Fibroblast of lung (primary cell): Measurements from ENCODE around the gene TMEM97.

Experiments
- EZH2 ChIP-seq: IDR thresholded peaks from 2 replicates; pipeline ENCODE4 v1.5.1; 2012; ENCODE audit warnings: low read length, control low read depth, mild to moderate bottlenecking; ENCODE audit errors: missing control alignments
- TF ChIP-seq, protein P1 (sequence below), 2 donors: IDR thresholded peaks in 1 of 2; conservative IDR thresholded peaks in 1 of 2; 1 replicate in 1 of 2; 2 replicates in 1 of 2; pipeline ENCODE4 v1.5.1; 2011 to 2012; ENCODE audit warnings: low read length in 2 of 2, control low read depth in 1 of 2, inconsistent platforms in 1 of 2, low read depth in 1 of 2, mild to moderate bottlenecking in 1 of 2

DNA sequence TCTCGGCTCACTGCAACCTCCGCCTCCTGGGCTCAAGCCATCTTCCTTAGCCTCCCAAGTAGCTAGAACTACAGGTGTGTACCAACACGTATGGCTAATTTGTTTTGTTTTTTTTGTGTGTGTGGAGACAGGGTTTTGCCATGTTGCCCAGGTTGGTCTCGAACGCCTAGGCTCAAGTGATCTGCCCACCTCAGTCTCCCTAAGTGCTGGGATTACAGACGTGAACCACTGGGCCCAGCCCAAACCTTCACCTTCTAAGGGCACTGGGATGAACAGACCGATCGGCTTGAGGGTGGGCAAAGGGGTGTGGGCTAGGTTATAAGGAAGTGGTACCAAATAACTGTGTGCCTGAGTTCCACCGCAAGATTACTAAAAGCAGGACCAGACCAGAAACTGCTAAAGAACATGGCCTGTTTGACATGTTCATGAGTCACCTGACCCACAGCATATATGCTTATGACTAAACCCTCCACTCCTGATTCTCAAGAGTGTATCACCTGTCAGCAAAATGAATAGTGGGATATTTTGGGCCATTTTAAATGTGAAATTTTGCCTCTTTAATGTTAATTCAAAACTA is 8.1 kb downstream of the TMEM97 start:
- TF ChIP-seq, protein P1, sequence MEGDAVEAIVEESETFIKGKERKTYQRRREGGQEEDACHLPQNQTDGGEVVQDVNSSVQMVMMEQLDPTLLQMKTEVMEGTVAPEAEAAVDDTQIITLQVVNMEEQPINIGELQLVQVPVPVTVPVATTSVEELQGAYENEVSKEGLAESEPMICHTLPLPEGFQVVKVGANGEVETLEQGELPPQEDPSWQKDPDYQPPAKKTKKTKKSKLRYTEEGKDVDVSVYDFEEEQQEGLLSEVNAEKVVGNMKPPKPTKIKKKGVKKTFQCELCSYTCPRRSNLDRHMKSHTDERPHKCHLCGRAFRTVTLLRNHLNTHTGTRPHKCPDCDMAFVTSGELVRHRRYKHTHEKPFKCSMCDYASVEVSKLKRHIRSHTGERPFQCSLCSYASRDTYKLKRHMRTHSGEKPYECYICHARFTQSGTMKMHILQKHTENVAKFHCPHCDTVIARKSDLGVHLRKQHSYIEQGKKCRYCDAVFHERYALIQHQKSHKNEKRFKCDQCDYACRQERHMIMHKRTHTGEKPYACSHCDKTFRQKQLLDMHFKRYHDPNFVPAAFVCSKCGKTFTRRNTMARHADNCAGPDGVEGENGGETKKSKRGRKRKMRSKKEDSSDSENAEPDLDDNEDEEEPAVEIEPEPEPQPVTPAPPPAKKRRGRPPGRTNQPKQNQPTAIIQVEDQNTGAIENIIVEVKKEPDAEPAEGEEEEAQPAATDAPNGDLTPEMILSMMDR (conservative IDR thresholded peaks at IDR 0.05 in 1 of 2, IDR thresholded peaks at IDR 0.05 in 1 of 2; ENCODE audit: low read depth in 1 of 2, low read length in 2 of 2), result no peak
- no peak for TF ChIP-seq EZH2
